Right ventricle myocardium inferior (tissue), 1 donor: ENCODE results near the gene TNNI3K. TPM values are rescaled to one million over a fixed set of nuclear protein-coding genes. Genes with fewer than 3 reads are reported as not detected.

Source experiments
- ATAC-seq: fragments of 200-7000 bp; cut with Tn5 transposase; one replicate; pipeline ENCODE4 v1.9.1; 2020; ENCODE audit warnings: mild to moderate bottlenecking, moderate library complexity
- DNase-seq: peaks from one replicate; pipeline ENCODE4 v3.0.0; 2021; ENCODE audit errors: missing footprints
- intact Hi-C: fragments of 100-400 bp; cut with DNase I; formaldehyde crosslinking; loops from one replicate; pipeline ENCODE4 v1.11.0; 2022
- total RNA-seq: library from RNA; stranded (reverse); fragmentation: NEBNext Ultra II Directional; extraction: Animal tissue kit (Norgen Biotek cat#: 25700); gene quantifications from one replicate; pipeline ENCODE4 v1.2.1, GENCODE V29; 2021
- donor health status: DM: no; HTN: yes; CAD: no; lungs with severe emphysema.

TNNI3K gene
- total RNA-seq, 1 donor from 2014 or later: 83.9 TPM

DNA sequence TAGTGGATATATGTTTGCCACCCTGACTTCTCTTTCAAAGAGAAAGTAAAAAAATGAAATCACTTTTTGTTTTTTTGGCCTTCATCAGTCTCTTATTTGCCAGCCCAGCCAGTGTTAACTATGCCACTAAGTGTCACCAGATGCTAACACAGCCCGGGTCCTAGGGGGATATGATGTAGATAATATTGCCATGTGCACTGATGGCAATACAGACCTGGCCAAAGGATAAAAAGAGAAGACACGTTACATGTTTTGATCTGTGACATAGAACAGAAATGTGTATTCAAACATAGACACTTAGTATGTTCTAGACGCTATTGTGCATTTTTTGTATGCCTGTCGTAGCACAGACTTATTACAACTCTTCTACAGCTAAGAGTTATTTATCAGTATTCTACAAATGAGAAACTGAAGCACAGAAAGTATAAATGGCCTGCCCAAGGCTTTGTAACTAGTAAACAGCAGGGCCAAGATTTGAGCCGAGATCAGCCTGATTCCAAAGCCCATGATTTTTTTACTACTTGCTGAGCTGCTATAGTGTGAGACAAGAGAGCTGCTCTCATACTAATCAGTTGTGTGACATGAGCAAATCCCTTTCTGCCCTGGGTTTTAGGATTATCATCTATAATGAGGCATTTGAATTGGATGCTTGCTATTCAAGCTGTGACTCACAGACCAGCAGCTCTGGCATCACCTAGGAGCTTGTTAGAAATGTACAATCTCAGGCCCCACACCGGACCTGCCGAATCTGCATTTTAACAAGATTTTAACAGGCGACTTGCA is 270.9 kb downstream of the TNNI3K start:
- intact Hi-C loops: no loop called here
- no peak for DNase-seq
- ATAC-seq: no peak

DNA sequence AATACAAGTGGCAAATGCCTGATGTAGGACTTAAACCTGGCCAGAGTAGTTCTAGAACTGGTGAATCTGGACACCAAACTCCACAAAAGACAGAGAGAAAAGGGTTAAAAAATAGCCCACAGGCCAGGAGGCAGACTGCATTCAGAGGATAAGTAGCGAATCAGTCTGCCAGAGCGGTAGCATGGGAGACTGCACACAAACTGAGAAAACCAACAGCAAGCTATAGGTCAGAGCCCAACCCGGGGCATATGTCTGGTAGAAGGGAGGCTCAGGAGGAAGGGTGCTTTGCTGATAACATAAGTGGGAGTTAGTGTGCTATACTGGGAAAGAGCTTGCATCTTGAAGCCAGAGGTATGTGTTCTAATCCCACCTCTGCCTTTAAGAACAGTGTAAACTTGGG is 273.3 kb downstream of the TNNI3K start:
- intact Hi-C loops: no loop called here
- no peak for DNase-seq
- no peak for ATAC-seq

DNA sequence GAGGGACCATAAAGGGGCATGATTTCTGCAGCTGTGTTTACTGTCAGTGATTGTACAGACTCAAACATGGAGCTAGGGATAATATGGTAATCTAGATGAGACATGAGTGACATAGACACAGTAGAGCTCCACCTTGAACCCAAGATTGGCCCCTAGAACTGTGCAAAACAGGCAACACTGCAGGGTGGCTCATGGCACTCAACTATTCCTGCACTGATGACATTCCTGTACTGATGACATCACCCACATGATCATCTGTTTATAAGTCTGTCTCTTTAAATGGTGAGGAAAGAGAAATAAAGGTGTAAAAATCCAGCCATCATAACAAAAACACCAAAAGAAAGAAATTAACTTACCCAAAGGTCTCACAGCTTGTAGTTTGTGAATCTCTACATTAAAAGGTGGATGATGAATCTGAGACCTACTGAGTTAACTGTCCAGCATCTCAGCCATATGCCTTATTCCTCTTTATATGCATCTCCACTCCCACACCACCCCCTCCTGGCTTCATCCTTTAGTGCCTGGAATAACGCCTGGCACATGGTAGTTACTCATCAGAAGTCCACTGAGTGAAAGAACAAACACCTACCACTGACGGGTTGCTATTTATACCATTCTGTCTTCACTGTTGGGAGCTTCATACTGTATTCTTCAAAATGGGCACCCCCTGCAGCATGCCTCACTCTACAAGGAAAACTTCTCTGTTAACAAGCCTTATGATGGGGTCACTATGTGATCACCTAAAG is 277.2 kb downstream of the TNNI3K start, which contains the start of gene LRRC53:
Gene LRRC53 (minus strand): TSS at position 442 of the 746 bp plus-strand sequence. CDS start 29,262 bp downstream, outside the sequence.
- no peak for DNase-seq

DNA sequence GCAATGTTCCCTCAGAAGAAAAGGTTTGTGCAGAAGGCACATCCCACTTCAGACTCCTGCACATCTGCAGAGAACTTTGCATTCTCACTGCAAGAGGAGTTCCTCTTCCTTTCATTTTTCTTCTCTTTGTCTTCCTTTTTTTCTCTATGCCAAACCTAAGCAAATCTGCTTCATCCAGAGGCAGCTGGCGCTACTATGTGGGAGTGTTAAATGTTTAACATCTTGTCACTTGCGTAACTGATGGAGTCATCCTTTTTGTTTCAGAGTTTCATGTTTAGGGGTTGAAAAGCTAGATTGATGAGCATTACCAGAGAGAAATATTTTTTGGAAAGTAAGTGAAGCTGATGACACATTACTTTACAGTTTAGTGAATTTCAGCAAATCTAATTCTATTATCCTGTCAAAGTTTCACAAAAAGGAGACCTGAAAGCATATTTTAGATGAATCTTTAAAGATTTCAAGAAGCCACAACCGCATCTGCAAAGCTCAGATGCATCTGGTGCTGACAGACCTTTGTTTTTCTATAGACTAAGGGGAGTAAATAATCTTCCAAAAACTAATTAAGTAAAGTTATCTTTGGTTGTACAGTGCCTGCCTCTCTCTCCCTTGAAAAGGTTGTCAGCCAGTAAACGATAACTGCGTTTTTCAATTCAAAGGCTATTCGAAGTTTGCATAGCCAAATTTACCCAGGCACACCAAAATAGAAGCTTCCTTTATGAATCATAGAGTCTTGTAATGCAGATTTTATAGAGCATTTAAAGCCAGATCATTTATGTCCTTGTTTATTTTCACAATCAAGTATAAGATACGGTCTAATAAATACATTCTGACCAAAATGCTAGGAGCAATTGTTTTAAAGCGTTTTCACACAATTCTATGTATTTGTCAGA is 278.5 kb downstream of the TNNI3K start:
- ATAC-seq: no peak
- intact Hi-C loops: no loop called here
- DNase-seq: no peak

More for the DNA sequence above, 277.2 kb downstream of the TNNI3K start, which contains the start of gene LRRC53:
- ATAC-seq: peak; percentile 67
- intact Hi-C loops: no loop called here

DNA sequence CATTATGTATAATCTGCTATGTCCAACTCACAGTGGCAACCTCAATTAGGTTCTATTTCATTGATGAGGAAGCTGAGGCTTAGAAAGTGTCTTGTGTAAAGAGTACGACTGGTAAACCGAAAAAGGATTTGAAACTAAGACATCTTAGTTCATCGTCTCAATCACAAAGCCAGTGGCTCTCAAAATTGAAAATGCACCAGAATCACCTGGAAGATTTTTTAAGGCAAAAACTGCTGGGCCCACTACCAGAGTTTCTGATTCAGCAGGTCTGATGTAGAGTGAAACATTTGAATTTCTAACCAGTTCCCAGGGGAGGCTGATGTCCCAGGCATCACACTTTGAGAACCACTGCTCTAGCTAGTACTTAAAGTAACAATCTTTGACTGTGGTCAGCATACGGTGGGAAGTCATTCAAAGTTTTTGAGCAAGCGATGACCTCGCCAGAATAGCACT is 282.4 kb downstream of the TNNI3K start:
- no peak for DNase-seq
- intact Hi-C loops: no loop called here
- no peak for ATAC-seq

DNA sequence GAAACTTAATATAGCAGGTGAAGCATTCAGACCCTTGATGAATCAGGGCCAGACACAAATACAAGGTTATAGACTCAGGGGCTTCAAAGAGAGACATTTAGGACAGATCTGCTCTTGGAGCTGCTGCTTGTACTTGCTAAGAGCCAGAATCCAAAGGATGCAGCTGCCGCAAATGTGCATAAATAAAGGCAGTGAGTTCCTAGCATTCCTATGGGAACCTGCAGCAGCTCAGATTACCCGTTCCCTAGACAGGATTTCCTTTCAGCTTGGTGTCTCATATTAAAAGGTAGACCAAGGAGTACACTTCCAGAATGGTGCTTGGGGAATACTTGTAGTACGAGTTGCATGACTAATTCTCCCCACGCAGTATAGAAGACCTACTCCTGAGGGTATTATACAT is 287.0 kb downstream of the TNNI3K start:
- intact Hi-C loops: no loop called here
- DNase-seq: no peak
- ATAC-seq: no peak

DNA sequence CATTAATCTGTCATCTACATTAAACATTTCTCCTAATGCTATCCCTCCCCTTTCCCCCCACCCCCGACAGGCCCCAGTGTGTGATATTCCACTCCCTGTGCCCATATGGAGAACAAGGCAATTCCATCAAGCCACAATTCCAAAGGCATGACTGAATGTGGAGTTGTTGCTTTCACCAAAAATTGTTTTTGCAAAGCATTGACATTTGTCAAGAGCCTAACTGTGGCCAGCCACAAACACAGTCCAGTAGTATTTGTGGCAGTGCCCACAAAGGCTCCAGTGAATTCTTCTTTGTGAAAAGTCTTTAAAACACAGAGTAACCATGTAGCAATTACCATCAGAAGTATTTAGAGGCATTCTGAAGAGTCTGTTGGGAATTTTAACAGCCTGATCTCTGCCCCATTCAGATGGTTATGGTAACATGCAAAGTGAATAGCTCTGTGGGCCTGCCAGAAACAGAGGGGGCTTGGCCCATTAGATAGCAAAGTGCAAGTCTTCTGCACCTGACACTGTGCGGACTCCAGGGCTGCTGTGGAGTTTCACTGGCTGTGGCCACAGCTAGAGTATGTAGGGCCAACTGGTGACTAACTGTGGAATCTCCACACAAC is 288.8 kb downstream of the TNNI3K start:
- intact Hi-C loops: no loop called here
- DNase-seq: no peak
- ATAC-seq: no peak

DNA sequence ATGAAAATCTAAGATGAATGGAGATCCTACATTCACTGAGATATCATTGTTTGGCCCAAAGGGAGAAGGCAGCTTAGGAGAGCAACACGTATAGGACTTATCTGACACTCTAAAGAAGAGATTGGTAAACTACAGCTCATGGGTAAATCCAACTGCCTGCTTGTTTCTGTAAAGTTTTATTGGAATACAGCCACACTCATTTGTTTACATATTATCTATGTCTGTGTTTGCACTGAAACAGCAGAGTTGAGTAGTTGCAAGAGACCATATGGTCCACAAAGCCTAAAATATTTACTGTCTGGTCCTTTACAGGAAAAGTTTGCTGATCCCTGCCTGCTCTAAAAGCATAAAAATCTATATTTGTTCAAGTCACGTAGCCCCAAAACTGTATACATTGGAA is 291.5 kb downstream of the TNNI3K start:
- ATAC-seq (no peak), DNase-seq (no peak)
- intact Hi-C loops: no loop called here

DNA sequence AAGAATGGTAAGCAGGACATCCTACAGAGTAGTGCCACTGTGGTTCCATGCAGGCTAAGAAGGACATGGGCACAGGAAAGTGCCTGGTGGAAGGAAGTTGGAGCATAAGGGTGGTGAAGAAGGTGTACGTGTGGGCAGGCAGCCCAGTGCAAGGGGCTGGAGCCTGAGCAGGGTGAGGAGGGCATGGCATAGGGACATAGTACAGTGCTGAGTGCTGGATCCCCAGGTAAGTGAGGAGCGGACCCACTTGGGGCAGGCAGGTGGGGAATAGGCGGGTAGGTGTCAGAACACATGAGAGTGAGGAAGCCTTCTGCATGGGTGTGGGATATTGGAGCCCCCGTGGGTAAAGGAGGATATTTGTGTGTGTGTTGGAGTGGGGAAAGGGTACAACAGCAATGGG is 292.9 kb downstream of the TNNI3K start:
- intact Hi-C loops: no loop called here
- ATAC-seq (no peak), DNase-seq (no peak)

DNA sequence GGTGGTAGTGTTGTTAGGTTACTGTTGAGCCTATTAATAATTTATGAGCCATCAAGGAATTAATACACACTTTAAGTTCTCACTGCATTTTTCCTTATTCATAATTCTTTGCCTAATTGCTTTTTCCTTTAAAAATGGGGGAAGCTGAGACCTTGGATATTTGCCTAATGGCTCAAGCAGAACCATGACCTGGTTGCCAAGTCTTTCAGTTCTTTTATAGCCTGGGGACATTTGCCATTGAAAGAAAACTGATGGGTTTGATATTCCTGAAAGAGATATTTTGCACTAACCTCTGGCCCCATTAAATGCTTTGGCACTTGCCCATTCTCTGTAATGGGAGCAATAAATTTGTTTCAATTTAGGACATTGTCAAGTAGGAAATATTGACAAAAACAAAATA is 295.7 kb downstream of the TNNI3K start:
- DNase-seq (no peak), ATAC-seq (no peak)
- intact Hi-C loops: no loop called here

DNA sequence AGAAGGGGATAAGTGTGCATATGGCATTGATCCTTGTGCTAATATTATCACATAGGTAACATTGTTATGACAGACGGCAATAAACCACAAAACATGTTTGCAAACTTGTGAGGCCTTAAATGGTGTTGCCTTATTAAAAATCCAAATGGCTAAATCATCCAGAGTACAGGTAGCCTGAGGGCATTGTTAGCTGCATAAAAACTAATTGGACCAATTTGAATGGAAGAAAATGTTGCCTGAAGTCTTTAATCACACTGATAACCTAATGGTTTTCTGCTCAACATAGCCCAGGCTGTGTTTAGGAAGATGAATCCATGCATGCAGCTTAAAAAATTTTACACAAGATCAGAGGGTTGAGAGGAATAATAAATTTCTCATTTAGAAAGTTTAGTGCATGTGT is 296.6 kb downstream of the TNNI3K start:
- ATAC-seq: no peak
- DNase-seq: no peak
- intact Hi-C loops: no loop called here

DNA sequence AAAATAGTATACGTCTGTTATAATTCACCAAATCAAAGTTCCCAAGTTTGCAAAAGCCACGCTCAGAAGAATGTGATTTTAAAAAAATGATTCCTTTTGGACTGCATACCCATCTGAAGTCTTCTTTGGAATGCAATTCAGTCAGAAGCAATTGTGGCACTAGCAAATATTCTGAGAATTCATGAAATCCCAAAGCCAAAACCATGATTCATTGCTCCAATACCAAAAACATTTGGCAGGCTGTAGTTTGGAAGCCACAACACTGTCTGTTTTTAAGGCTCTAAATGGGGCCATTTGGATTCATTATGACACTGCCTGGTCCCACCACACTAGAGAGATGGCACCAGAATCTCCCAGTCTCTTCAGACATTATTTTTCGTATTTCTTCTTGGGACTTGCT is 299.1 kb downstream of the TNNI3K start:
- ATAC-seq: no peak
- intact Hi-C loops: no loop called here
- no peak for DNase-seq

DNA sequence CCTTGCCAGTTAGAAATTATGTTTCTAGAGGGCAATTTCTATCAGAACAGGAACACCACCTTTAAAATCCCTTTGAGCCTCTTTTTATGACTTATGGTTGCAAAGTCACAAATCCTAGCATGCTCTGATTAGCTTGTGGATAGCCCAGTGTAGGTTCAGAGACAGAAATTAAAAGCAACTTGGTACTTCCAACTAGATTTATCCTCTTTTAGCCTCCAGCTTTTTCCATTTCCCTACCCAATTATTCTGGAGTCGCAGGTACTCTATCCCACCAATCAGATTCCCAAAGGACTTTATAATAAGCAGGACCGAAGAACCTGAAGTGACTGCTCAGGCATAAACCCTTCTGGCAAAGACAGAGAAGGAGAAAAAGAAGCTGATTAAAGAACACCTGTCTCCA is 310.6 kb downstream of the TNNI3K start:
- no peak for DNase-seq
- no peak for ATAC-seq
- intact Hi-C loops: no loop called here

DNA sequence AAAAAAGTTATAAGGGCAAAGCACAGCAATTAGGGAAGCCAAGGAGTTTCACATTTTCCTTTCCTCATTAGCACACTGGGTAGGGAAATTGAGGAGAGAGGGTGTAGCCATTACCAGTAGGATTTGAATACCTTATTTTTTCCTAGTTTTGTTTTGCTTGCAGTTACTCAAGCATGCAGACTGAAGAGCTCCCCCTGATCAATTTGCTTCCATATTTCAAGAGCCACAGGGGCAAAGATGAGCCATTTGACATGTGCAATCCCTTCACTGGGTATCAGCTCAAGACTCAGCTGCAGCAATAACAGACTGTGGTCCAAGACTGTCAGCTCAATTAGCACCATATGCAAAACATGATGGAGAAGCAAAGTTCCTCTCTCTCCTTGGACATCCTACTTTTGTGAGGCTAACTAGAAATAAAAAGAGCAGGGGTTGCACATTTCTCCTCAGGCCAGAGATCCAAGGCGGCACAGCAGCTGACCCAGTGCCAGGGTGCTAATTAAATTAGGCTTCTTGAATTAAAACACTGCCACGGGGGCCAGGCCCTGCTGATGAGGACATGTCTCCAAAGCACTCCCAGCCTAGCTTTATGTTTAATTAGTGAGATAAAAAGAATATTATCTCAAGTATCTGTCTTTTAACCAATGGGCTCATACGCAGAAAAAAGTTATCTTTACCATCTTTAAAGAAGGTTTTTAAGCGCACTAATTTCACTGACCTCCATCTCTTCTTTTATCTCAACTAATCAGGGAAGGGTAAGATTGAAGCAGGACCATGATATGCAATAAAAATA is 314.0 kb downstream of the TNNI3K start:
- ATAC-seq (no peak), DNase-seq (no peak)
- intact Hi-C loops: no loop called here

DNA sequence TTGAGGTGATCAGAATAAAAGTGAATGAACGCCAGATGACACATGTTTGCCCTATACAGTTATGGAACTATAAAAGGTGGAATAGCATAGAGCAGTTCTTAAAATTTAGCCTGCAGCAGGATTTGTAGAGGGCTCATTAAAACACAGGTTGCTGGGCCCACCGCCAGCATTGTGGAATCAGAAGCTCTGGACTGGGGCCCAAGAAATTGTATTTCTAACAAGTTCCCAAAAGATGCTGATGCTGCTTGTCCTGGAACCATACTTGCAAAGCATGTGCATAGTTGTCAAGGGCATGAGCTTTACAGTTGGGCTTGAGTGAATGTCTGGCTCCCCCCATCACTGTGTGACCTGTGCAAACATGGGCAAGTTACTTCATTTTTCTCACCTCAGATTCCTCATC is 314.7 kb downstream of the TNNI3K start:
- intact Hi-C loops: no loop called here
- DNase-seq: no peak
- ATAC-seq: no peak

DNA sequence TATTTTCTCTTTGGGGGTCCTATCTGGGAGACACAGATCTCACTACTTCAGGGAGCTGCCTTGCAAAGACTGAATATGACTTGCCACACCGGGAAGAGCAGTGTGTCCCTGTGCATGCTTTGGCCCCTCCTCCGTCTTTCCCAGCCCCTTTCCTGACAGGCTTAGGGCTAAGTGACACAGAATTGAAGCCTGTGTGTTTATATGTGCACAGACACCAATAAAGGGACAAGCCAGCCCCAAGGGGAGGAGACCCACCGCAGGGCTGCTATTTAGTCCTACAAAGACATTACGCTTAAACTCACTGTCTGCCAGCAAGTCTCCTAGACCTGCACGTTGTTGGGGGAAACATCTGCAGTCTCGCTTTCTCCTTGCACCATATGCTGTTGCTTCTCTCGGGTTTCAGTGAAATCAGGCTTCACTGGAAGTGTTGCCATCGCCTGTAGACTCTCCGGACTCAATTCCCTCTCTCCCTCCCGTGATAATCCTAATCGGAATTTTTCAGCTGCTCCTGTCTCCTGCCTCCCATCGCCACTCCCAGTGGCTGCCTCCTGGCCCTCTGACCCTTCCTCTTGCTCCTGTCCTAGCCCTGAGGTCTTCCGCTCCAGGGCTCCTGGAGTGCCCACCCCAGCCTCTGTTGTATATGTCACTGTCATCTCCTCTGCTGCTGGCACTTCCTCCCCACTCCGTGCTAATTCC is 335.8 kb downstream of the TNNI3K start:
- ATAC-seq (no peak), DNase-seq (no peak)
- intact Hi-C loops: no loop called here

DNA sequence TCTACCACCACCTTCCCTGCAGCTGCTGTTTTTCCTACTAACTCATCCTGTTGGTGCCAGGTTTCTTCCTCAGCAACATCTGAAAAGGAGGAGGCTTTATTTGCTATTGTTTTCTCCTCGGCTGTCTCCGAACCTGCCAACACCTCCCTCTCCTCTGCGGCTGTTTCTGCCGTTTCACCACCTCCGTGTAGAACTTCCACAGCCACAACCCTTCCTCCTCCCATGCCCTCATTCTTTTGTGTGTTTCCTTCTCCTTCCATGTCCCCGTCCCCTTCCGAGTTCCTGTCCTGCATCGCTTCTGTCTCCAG is 336.3 kb downstream of the TNNI3K start:
- DNase-seq (no peak), ATAC-seq (no peak)
- intact Hi-C loops: no loop called here

DNA sequence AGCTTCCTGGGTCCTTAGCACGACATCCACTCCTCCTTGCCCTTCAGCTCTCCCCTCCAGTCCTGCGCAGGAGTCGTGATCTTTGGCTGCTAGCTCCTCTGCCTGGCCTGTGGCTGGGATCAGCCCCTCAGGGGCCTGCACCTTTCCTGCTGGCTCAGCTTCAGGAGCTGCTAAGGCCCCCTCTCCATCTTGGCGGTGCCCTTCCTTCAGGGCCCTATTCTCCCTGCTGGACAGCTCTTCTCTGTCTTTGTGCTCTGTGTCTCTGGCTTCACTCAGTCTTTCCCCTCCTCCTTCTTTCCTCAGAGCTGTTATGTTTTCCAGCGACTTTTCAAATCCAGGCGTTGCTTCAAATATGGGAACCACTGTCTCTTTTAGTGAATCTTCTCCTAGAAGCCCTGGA is 336.7 kb downstream of the TNNI3K start:
- DNase-seq (no peak), ATAC-seq (no peak)
- intact Hi-C loops: no loop called here
